T-helper 1 cell (primary cell): ENCODE measurements around the gene NMUR1.

Experiments
- DNase-seq, 5 donors: peaks; one replicate each; pipeline ENCODE4 v3.0.0-alpha.2; 2012 to 2020

NMUR1 gene

DNA sequence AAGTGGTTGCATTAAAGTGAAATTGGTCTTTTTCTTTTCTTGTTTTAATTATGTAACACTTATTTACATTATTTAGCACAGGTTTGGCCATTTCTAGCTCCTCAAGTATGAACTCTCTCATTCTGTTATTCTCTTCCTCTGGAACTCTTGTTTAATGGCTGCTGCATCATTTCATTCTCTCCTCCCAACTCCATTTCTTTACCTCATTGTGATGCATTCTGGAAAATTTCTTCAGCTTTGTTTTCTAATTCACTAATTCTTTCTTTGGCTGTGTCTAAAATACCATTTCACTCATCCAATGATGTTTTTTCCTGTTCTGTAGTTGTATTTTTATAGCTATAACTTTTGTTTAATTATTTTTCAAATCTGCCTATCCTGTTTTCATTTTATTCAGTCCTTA, 22.5 kb upstream of the NMUR1 start:
- no peak for DNase-seq

DNA sequence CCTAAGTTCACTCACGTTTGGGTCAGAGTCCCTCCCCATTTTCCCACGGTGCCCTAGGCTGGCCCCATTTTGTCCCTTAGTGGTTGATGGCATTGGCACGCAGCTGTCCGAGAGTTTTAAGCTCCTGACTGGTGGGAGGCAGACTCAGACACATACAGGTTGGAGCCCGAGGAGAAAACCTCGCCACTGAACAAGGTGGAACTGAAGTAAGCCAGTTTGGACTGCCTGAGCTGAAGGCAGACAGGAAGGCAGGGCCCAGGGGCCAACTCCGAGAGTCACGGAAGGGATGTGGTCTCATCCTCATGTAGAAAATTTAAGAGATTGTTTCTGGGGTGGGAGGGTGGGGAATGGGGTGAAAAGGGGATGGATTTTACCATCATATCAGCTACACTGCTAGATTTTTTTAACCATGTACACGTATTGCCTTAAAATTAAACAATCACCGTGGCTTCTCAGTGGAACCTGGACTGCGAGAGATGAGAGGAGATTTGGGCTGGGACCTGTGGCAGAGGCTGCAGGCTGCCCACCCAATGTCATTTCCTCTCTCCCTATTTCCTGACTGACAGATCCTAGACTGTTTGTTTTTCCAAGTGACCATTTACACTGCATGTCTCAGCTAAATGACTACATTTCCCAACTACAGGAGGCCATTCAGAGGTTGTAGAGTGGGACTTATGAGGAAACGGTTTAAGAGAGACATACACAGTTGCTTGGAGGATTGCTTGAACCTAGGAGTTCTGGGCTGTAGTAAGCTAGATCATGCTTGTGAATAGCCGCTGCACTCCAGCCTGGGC, 19.4 kb upstream of the NMUR1 start:
- DNase-seq, result no peak

DNA sequence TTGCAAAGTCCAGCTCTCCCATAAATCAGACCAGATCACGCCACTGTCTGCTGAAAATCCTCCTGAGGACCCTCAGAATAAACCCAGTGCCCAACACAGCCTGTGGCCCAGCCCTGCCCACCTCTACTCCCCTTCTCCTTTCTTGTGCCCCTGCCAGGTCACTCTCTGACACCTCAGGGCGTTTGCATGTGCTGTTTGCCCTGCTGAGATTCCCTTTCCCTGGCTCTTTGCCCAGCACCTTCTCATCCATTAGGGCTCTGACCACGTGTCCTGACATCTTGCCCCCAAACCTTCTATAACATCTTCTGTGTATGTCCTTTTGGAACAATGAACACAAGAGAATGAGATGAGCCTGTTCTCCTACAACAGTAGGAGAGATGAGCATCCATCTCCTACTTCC, 18.5 kb upstream of the NMUR1 start:
- DNase-seq, result no peak

DNA sequence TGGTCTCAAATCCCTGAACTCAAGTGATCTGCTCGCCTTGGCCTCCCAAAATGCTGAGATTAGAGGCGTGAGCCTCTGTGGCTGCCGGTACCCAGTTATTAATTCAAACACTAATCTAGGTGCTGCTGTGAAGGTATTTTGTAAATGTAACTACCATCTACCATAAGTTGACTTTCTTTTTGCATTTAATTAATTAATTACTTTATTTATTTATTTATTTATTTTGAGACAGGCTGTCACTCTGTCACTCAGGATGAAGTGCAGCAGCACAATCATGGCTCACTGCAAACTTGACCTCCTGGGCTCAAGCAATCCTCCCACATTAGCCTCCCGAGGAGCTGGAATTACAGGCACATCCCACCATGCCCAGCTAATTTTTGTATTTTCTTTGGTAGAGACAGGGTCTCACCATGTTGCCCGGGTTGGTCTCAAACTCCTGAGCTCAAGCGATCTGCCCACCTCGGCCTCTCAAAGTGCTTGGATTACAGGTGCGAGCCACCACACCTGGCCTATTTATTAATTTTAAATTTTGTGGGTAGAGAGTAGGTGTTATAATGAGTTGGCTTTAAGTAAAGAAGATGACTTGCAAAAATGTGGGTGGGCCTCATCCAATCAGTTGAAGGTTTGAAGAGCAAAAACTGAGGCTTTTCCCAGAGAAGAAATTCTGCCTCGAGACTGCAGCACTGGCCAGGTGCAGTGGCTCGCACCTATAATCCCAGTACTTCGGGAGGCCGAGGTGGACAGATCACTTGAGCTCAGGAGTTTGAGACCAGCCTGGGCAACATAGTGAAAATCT, 17.3 kb upstream of the NMUR1 start:
- no peak for DNase-seq

DNA sequence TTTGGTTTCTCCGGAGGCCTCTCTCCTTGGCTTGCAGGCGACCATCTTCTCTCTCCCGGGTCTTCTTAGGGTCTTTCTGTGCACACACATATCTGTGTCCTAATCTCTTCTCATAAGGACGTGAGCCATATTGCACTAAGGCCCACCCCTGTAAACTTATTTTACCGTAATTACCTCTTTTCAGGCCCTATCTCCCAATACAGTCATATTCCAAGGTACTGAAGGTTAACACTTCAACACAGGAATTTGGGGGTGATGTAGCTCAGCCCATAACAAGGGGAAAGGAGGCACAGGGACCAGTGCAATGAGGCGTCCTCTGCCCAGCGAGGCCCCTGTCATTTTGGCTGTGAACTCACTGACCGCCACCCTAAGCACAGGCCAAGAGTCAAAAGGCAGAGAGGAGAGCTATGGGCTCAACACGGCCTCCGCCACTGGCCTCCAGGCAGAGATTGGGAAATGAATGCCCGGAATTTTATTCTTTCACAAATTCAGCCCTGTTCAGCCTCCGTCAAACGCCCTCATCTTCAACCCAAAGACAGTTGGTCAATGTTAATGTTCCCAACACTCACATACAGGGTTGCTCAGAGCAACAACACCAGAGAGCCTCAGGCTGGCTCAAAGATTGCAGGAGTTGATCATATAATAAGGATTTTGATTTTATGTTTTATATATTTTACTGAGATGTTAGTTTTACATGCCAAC, 15.9 kb upstream of the NMUR1 start:
- no peak for DNase-seq

DNA sequence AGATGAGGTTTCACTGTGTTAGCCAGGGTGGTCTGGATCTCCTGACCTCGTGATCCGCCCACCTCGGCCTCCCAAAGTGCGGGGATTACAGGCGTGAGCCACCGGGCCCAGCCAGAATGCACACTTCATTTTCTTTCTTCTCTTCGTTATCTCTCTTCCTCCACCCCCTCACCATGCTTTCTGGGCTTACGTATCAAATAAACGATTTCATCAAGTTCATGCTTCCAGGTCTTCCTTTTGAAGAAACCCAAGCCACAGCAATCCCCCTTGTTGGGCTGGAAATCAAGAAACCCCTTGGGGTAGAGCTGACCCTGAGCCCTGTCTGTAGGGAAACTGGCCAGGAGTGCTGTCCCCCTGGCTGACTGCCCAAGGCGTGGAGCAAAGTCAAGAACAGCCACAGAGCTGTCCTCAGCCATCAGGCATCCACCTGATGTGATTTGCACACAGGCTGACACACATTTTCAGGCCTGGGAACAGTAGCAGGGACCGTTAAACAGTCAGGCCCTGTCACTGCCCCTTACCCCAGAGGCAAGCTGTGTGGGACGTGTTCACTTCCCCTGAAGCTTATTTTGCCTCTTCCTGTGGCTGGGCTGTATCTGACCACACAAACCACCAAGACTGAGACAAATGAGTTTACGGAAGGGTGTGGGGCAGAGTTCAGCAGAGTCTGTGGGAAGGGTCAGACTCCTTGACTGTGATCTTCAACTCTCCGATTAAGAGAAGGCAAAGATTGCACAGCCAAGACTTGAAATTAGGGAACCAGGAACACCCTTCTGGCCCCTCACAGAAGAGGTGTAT, 15.1 kb upstream of the NMUR1 start:
- DNase-seq, result peak in 1 of 5 donors; percentile 95

DNA sequence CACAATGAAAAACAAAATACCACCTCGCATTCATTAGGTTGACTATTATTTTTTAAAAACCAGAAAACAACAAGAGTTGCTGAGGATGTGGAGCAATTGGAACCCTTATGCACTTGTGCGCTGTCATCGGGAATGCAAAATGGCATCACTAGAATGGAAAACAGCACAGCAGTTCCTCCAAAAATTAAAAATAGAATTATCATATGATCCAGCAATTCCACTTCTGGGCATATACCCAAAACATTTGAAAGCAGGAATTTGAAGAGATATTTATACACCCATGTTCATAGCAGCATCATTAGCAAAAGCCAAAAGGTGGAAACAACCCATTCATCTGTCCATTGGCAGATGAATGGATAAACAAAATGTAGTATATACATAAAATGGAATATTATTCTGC, 11.9 kb upstream of the NMUR1 start:
- DNase-seq, result no peak

DNA sequence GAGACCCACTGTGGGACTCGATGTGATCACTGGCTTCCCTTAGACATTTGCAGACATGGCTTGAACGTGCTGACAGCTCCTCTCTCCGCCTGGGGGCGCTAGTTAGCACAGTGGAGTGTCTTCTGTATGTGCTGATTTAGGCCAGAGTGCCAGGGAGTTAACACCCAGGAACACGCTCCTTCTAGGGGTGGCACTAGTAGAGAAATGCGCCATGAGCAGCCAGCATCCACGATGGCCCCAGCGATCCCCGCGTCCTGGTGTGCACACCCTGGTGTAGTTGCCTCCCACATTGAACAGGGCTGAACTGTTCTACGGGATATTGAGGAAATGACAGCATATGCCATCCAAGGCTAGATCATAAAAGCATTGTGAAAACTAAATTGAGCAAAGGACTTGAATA, 11.4 kb upstream of the NMUR1 start:
- DNase-seq, result peak in 1 of 5 donors; percentile 44

DNA sequence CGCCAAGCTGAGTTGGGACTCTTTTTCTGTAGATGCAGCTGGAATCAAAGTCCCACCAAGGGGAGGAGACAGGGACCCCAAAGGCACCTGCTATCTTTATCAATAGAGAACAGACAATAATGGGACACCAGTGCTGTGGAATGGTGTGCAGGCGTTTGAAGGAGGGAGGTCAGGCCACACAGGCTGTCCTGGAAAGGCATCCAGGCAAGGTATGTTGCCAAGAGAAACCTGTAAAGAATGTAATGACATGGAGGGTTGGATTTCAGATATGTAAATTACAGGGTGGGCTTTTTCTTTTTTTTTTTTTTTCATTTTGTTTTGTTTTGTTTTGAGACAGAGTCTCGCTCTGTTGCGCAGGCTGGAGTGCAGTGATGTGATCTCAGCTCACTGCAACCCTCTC, 9.7 kb upstream of the NMUR1 start:
- no peak for DNase-seq

DNA sequence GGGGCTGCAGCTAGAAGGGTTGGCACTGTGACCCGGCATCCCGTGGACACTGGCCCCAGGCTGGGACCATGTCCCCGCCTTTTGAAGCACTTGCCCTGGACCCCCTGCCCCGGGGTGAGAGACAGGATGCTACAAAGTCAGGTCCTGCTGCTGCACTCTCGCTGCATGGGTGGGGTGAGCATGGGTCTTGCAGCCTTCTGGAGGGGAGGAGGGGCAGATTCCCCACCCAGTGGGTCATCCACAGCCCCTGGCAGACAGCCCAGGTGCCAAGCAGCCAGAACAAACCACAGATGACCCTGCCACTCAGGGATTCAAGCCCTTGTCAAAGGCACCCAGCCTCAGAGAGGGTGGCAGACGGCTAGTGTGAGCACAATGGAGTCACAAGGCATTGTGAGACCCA, 5.7 kb upstream of the NMUR1 start:
- DNase-seq, result no peak

DNA sequence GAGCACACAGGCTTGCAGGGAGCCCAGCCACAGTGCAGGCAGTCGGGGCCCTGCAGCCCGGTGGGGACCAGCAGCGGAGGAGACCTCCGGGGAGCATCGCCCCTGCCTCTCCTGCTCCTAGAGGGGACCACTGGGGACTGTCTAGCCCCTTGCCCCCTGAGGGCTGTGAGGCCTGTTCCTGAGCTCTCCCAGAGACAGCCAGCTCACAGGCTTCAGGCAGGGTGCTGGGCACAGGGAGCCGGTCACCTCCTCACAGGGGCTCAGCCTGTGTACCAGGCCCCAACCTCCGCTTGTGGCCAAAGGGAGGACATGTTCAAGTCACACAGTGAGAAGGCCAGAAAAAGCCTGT, 3.5 kb upstream of the NMUR1 start:
- DNase-seq, result no peak

DNA sequence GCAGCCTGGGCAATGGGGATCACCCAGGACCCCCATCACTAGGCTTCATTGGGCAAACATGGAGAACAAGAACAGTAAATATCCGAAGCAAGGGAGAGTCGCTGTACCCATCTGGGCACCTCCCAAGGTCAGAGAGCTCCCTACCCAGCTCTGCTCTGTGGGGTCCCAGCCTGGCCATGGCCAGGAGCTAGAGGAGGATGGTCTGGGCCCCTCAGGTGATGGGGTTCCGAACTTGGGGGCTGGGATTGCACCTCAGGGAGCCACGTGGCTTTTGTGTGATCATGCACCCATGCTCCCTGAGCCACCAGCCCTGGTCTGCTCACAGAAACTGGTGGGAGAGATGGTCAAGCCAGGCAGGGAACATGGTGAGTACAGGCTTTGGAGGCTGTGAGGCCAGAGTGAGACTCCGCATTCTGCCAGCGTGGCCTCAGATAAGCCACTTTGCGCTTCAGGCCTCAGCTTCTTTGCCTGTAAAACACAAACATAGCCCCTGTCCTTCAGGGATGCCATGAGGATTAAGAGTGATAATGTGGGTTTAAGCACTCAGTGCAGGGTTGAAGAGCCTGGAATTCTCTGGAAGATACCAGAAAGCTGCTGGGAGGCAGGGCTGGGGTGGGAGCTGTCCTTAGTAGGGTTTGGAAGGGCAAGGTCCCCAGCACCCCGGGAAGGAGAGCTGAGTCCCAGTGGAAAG, 3.0 kb upstream of the NMUR1 start:
- no peak for DNase-seq

DNA sequence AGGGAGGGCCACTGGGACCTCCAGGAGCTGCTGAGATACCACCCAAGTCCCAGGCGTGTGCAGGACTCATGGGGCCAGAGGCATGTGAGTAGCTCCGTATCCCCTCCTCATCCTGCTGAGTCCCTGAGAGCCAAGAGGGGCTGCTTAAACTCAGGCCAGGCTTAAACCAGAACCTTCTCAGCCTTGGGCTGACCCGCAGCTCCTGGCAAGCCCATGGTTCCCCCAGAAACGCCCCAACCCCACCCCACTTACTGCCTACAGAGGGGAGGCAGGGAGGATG, 2.5 kb upstream of the NMUR1 start:
- no peak for DNase-seq

DNA sequence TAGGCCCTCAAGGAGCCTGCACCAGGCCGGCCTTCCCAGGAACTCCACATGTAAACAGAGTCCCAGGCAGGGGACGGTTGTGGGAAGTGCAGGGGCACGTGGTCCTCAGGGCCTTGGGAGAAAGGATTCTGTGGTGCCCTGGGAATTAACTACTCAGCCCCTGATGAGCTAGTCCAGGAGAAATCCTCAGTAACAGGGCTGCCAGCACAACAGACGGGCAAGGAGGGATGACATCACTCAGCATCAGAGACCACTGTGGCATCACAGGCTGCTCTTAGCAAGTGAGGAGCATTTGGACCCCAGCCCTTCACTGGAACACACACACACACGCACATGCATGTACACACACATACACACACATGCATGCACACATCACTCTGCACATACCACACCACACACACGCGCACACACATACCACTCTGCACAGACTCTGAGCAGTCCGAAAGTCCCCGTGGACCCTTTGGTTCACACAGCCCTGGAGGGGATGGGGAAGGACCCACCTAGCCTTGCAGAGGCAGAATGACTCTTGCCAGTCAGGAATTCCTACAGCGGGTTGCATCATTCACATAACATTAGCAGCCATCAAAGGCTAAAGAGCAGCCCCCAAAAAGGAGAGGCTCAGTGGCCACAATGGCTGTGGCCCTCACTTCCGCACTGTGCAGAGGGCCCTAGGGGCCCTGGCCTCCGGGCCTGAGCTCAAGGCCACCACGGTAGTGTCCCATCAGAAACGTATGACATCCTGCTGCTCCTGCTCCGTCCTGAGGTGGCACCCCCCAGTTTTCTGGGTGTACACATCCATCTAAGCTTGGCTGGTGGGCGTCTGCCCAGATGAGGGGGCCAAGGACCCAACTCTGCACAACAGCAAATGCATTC, 1.9 kb upstream of the NMUR1 start:
- DNase-seq, result no peak

DNA sequence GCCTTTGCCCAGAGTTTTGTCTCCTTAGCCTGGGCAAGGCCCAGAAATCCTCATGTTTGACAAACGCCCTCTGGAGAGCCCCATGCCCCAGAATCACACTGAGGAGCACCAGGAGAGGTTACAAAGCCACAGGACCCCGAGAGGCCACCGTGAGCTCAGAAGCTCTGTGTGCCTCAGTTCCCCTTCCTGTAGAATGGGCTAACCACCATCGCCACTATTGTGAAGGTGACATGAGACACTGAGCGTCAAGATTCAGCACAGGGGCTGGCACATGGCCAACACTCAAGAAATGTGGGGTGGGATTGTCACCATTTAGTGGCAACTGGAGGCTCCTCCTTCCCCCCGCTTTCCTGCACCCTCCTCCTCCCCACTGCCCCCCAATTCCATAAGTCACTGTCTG, 1.2 kb upstream of the NMUR1 start:
- no peak for DNase-seq

DNA sequence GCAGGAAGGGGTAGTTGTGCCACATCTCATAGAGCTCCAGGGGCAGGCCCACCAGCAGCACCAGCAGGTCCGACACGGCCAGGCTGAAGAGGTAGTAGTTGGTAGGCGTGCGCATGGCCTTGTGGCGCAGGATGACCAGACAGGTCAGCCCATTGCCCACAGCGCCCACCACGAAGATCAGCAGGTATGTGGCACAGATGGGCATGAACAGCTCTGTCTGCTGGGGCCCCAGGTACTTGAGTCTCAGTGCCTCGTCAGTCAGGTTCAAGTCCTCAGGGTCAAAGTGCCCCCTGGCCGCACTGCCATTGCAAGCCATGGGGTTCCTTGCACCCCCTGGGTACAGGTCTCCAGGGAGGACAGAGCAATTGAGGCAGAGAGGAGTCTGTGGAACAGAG, 1.6 kb downstream of the NMUR1 start:
- no peak for DNase-seq

DNA sequence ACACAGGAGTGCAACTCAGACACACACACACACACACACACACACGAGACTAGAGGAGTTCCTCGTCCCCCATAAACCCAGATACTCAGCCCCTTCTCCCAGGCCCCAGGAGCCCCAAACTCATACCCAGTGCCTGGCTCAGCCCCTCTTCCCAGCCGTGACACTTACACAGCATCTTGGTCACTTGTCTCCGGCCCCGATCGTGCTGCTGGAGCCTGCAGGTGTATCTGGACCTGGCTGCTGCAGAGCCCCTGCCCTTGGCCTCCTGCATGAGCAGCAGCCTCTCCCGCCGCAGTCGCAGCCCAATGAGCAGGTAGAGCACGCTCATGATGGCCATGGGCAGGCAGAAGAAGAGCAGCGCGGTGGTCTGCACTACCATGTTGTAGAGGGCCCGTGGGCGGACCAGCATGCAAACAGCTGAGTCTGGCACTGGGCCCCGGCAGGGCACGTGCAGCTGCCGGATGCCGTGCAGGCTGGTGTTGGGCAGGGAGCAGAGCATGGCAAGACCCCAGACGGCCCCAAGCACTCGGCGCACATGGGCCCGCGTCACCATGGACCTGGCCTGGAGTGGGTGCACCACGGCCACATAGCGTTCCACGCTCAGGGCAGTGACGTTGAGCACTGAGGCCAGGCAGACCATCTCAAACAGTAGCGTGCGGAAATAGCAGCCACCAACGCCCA, 2.1 kb downstream of the NMUR1 start:
- DNase-seq, result no peak

DNA sequence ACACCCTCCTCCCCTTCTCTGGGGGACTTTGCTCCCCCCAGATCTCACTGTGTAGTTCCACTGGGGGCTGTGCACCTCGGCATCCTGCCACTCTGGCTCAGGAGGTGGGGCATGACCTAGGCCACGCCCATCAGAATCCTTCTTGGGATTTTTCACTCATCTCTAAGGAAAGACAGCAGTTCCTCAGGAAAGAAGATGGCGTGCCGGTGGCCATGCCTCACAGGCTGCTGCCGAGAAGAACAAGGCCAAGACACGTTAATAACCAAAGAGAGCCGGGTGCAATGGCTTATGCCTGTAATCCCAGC, 3.2 kb downstream of the NMUR1 start:
- DNase-seq, result no peak

DNA sequence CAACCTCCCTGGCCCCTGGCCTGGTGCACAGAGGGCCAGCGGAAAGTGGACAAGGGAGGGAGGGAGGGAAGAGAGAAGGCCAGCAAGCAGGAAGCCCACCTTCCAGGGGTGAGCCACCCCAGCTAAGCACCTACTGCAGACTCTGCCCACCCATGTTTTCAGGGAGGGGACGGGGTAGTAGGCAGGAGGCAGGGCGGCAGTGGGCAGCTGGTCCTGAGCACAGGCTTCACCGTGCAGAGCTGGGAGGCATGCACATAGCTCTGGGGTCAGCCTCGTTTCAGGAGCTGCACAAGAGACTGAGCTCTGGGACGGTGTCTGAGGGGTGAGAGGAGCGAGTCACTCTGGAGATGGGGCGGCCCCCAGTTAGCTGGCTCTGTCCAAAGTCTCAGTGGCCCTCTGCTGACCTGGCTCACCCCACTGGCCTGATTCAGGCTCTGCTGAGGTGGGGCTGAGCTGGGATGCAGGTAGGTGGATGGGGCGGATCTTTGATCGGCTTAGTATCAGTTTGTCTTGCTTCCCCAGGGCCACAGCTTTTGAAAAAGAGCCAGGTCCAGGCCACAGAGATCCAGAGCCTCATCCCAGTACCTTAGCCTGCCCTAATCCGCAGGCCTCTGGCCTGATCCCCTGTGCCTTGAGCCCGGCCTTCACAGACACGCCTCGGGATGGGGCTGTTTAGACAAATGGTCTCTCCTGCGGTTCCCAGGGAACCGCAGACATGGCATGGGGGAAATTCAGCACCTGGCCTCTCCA, 3.7 kb downstream of the NMUR1 start:
- no peak for DNase-seq
